Adipocyte (in vitro differentiated cells): Measurements from ENCODE around the gene CRHR1.
A peak's percentile ranks its signal among the peaks of the same experiment; 100 is the strongest.

Experiments used
- DNase-seq: peaks from one replicate; pipeline ENCODE4 v3.0.0-alpha.2; 2015; ENCODE audit warnings: low read depth
- H3K27me3 ChIP-seq: replicated peaks from 2 replicates; pipeline ENCODE4 v1.7.0; 2013; ENCODE audit warnings: mild to moderate bottlenecking, low read length, moderate library complexity; ENCODE audit not compliant: control insufficient read depth, insufficient read depth
- H3K36me3 ChIP-seq: 2 replicates; pipeline ENCODE4 v1.7.0; 2013; ENCODE audit warnings: low read length, mild to moderate bottlenecking, moderate library complexity; ENCODE audit not compliant: control insufficient read depth, insufficient read depth, severe bottlenecking
- H3K4me1 ChIP-seq: 2 replicates; pipeline ENCODE4 v1.7.0; 2013; ENCODE audit warnings: mild to moderate bottlenecking, low read length, moderate library complexity; ENCODE audit not compliant: control insufficient read depth, insufficient read depth
- H3K4me3 ChIP-seq: 2 replicates; pipeline ENCODE4 v1.7.0; 2013; ENCODE audit warnings: mild to moderate bottlenecking, low read length, moderate library complexity
- H3K9ac ChIP-seq: 2 replicates; pipeline ENCODE4 v1.7.0; 2013; ENCODE audit warnings: mild to moderate bottlenecking, low read length, moderate library complexity
- H3K9me3 ChIP-seq: 2 replicates; pipeline ENCODE4 v1.7.0; 2013; ENCODE audit warnings: mild to moderate bottlenecking, low read length, moderate library complexity; ENCODE audit not compliant: control insufficient read depth

The CRHR1 gene

GRCh38 chr17:45812102-45812501 lies 28.0 kb downstream of the CRHR1 start:
- peaks cover 53% of the 10 kb centered on the region for H3K27me3 ChIP-seq
- H3K9ac ChIP-seq = no peak overlapping the region
- H3K36me3 ChIP-seq = no peaks in the 10 kb centered on the region
- H3K4me3 ChIP-seq = no peak overlapping the region
- peaks cover 11% of the 10 kb centered on the region for H3K9me3 ChIP-seq
- no peaks in the 10 kb centered on the region for H3K4me1 ChIP-seq
- DNase-seq = no peak

DNA sequence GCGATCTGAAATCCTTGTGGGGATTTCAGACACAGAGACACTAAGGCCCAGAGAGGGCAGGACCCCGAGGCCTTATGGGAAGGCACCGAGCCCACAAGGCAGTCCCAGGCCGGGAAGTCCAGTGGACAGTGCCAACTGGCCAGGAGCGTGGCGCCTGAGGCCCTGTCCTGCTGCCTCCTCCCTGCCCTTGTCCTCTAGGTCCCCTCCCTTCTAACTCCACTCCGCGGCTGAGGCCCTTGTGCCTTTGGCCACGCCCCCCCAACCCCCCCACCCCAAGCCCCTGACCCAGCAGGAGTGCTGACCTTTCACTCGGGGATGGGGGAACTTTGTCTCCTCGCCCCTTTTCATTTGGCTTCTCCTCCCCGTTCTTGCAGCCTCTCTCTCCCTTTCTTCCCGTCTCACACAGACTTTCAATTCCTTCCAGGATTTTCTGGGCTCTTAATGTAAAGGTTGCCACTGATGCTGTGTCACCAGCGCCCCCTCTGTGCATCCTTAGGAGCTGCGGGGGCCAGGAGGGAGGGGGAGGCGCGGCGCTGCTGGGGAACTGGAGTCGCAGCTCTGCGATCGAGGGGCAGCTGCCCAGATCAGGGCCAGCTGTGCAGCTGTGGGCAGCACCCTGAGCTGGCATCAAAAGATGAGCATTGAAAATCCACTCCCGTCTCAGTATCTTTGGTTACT lies 29.1 kb downstream of the CRHR1 start:
- Histone ChIP-seq H3K9ac (no peak overlapping the region), H3K9me3 (peaks cover 11% of the 10 kb centered on the region), H3K4me1 (no peaks in the 10 kb centered on the region), H3K4me3 (no peak overlapping the region), H3K36me3 (no peaks in the 10 kb centered on the region), H3K27me3 (peaks cover 48% of the 10 kb centered on the region)
- peak; percentile 15 for DNase-seq

DNA sequence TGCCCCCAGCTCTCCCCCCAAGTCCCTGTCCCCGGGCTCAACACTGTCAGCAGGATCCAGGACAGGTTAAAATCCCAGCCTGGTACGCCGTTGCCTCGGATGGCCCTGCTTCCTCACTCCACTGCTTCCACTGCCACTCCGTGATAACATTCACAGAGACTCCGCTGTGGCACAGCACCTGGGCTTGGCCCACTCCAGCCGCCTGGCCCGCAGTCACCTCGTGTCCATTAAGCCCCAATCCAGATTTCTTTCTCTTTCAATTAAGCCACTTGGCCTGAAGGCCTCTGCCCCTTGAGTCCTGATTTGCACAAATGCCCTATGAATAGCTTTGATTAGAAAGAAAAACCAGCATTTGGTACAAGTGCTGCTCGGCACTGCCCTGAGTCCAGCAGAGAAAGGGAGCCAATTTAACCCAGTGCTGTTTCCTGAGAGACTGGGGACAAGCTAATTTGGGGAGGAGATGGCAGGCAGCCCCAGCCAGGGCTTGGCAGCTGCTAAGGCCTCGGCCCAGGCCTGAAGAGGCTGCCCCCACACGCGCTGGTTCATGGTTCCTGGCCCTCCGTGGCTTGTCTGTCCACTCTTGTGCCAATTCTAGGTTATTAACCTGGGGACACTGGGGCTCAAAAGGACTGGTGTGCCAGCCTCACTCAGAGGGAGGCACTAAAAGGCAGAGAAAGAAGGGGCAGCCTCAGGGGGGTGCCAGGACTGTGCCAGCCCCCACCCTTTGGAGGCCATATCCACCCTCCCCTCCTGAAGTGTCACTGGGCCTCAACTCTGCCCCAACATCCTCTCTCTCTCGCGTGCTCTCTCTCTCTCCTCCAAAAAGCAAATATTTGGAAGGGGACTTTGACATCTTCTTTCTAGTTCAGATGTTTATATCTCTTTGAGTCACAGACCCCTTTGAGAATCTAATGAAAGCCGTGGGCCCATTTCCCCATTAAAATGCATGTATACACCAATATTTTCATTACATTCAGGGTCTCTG lies 30.8 kb downstream of the CRHR1 start:
- DNase-seq = no peak
- Histone ChIP-seq H3K4me1 (no peaks in the 10 kb centered on the region), H3K36me3 (no peaks in the 10 kb centered on the region), H3K9me3 (peaks cover 11% of the 10 kb centered on the region), H3K27me3 (peaks cover 41% of the 10 kb centered on the region), H3K4me3 (no peak overlapping the region), H3K9ac (no peak overlapping the region)

DNA sequence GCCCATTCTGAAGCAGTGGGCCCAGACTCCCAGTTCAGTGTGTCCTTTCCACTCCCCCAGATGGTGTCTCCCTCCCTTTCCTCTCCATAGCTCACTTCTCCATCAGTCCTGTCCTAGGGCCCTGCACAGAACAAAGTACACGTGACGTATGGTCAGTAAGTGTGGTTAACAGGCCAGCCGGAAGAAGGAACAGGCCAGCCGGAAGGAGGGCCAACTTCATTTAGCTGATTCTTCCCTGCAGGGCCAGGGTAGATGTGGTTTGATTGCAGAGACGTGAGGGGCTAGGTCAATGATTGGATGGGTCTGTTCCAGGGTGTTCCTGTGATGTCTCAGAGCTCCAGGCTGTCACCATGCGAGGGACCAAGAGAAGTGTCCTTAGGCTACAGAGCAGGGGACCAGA lies 31.6 kb downstream of the CRHR1 start:
- DNase-seq = no peak
- no peaks in the 10 kb centered on the region for H3K4me1 ChIP-seq
- peaks cover 37% of the 10 kb centered on the region for H3K27me3 ChIP-seq
- no peak overlapping the region for H3K9ac ChIP-seq
- no peak overlapping the region for H3K4me3 ChIP-seq
- H3K9me3 ChIP-seq = peaks cover 11% of the 10 kb centered on the region
- H3K36me3 ChIP-seq = no peaks in the 10 kb centered on the region

DNA sequence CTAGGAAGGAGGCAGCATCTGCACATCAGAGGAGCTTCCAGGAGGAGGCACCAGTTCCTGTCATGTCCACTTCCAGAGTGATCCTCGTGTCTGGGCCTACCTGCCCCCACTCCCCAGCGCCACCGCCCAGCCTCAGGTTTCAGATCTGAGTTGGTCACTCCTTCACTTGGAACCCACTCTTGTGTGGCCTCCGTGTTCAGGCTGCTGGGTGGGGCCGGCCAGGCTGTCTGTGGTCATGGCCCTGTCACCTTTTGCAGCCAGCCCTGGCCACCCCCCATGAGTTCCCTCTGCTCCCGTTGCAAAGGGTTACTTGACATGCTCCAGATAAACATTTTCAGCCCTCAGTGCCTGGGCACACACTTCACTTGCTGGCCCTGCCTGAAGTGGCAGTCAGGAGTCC lies 33.9 kb downstream of the CRHR1 start:
- Histone ChIP-seq H3K9me3 (no peaks in the 10 kb centered on the region), H3K4me3 (no peak overlapping the region), H3K9ac (no peak overlapping the region), H3K36me3 (no peaks in the 10 kb centered on the region), H3K27me3 (peaks cover 32% of the 10 kb centered on the region), H3K4me1 (no peaks in the 10 kb centered on the region)
- no peak for DNase-seq

GRCh38 chr17:45818699-45819098 lies 34.6 kb downstream of the CRHR1 start:
- no peak overlapping the region for H3K9ac ChIP-seq
- no peak overlapping the region for H3K4me3 ChIP-seq
- DNase-seq = no peak
- H3K27me3 ChIP-seq = peaks cover 35% of the 10 kb centered on the region
- H3K36me3 ChIP-seq = no peaks in the 10 kb centered on the region
- H3K4me1 ChIP-seq = no peaks in the 10 kb centered on the region
- no peaks in the 10 kb centered on the region for H3K9me3 ChIP-seq

GRCh38 chr17:45819632-45820031 lies 35.5 kb downstream of the CRHR1 start:
- Histone ChIP-seq H3K4me1 (no peaks in the 10 kb centered on the region), H3K9me3 (no peaks in the 10 kb centered on the region), H3K4me3 (no peak overlapping the region), H3K36me3 (no peaks in the 10 kb centered on the region), H3K9ac (no peak overlapping the region), H3K27me3 (peaks cover 35% of the 10 kb centered on the region)
- no peak for DNase-seq

DNA sequence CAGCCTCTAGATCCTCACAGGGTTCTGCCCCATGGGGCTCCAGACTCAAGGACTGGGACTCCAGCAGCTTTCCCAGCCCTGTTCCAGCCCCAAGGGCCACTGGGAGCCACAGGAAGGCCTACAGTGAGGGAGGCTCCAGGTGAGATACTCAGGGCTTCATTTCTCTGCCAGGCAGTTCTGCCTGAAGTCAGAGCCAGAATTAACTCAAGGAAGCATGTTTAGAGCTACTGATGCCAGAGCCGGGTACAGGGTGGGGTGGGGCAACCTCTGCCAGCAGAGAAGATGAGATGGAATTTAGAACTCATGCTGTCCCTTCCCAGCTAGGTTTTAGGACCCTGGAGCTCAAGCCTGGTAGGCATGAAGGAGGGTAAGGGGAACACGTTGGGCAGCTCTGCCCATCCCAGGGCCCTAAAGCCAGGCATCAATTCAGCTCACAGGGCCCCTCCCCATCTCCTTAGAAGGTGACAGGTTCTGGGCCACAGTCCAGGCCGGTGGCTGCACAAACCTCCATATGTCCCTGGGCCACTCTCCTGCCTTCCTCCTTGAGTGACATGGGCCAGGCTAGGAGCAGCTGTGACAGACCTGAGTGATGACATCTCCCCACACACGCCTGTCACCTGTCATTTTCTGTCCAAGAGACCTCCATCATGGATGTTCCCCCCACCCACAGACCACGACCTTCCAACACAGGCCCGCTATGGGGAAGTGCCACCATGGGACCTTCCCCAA lies 36.1 kb downstream of the CRHR1 start:
- DNase-seq = no peak
- H3K4me3 ChIP-seq = no peak overlapping the region

GRCh38 chr17:45821147-45821546 lies 37.0 kb downstream of the CRHR1 start:
- Histone ChIP-seq H3K36me3 (no peaks in the 10 kb centered on the region), H3K4me3 (no peak overlapping the region), H3K9me3 (no peaks in the 10 kb centered on the region), H3K9ac (no peak overlapping the region), H3K27me3 (peaks cover 33% of the 10 kb centered on the region), H3K4me1 (no peaks in the 10 kb centered on the region)
- no peak for DNase-seq

More for the DNA sequence above, 36.1 kb downstream of the CRHR1 start:
- Histone ChIP-seq H3K4me1 (no peaks in the 10 kb centered on the region), H3K9me3 (no peaks in the 10 kb centered on the region), H3K36me3 (no peaks in the 10 kb centered on the region), H3K9ac (no peak overlapping the region), H3K27me3 (peaks cover 33% of the 10 kb centered on the region)

GRCh38 chr17:45823598-45823997 lies 39.5 kb downstream of the CRHR1 start:
- peaks cover 29% of the 10 kb centered on the region for H3K27me3 ChIP-seq
- H3K9me3 ChIP-seq = no peaks in the 10 kb centered on the region
- no peak overlapping the region for H3K4me3 ChIP-seq
- H3K4me1 ChIP-seq = no peaks in the 10 kb centered on the region
- no peak overlapping the region for H3K9ac ChIP-seq
- no peak for DNase-seq
- no peaks in the 10 kb centered on the region for H3K36me3 ChIP-seq

DNA sequence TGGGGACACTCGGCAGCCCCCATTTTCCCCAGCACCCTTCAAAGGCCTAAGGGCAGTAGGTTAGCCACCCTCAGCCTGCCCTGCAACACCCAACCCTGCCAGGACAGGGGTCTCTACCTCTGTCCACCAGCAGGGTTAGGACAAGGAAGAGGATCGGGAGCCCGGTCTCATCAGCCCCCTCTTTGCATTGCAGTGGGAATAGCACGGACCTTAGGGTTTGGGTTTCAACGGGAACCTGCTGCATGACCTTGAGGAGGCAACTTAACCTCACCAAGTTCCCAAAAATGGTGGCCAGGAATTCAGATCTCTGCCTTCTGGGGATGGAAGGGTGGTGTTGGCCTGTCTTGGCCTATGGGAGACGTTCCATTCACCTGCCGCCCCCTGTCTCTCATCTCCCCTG lies 40.4 kb downstream of the CRHR1 start:
- no peak overlapping the region for H3K9ac ChIP-seq
- no peaks in the 10 kb centered on the region for H3K4me1 ChIP-seq
- DNase-seq = no peak
- H3K36me3 ChIP-seq = no peaks in the 10 kb centered on the region
- peaks cover 37% of the 10 kb centered on the region for H3K27me3 ChIP-seq
- no peak overlapping the region for H3K4me3 ChIP-seq
- H3K9me3 ChIP-seq = no peaks in the 10 kb centered on the region
